GM21526 (cell line): ENCODE measurements around the gene LY6G6D.

Experiments used
- ATAC-seq: cut with Tn5 transposase; IDR thresholded peaks from one replicate; pipeline ENCODE4 v1.9.1; 2021; ENCODE audit warnings: moderate library complexity; ENCODE audit not compliant: unreplicated experiment, low FRiP score

The LY6G6D gene

GRCh38 chr6:31715022-31715958 is at the start of gene LY6G6D:
Gene LY6G6D, plus strand, starts transcription at chr6:31715348. Its CDS starts 8 bp downstream, at chr6:31715356.
- ATAC-seq, result no peak

- ATAC-seq, result peak; percentile 71
Observed at GRCh38 chr6:31665501-31666336, 49.4 kb upstream of the LY6G6D start, which contains the start of gene CSNK2B. Gene CSNK2B, plus strand, starts transcription at chr6:31666080. Its CDS starts 752 bp downstream, at chr6:31666832.

GRCh38 chr6:31666337-31666965 is 48.7 kb upstream of the LY6G6D start:
- ATAC-seq, result no peak

- ATAC-seq, result no peak
Observed at GRCh38 chr6:31669676-31670075, 45.5 kb upstream of the LY6G6D start, which contains the start of gene LY6G5B. Gene LY6G5B, plus strand, starts transcription at chr6:31669976. Its CDS starts 975 bp downstream, at chr6:31670951.

- no peak for ATAC-seq
Observed at GRCh38 chr6:31676322-31676903, 38.7 kb upstream of the LY6G6D start.

GRCh38 chr6:31676904-31677303 is 38.2 kb upstream of the LY6G6D start:
- ATAC-seq, result no peak

- no peak for ATAC-seq
Observed at GRCh38 chr6:31677955-31678354, 37.2 kb upstream of the LY6G6D start.

- ATAC-seq, result no peak
Observed at GRCh38 chr6:31680226-31681134, 34.7 kb upstream of the LY6G6D start, which contains the start of gene LY6G5C. Gene LY6G5C, minus strand, starts transcription at chr6:31681067. Its CDS starts 694 bp downstream, at chr6:31680373.

GRCh38 chr6:31681135-31681671 is 33.9 kb upstream of the LY6G6D start:
- no peak for ATAC-seq

- no peak for ATAC-seq
Observed at GRCh38 chr6:31683591-31683990, 31.6 kb upstream of the LY6G6D start.

GRCh38 chr6:31686483-31686882 is 28.7 kb upstream of the LY6G6D start:
- no peak for ATAC-seq

- ATAC-seq, result no peak
Observed at GRCh38 chr6:31687321-31687720, 27.8 kb upstream of the LY6G6D start.

- no peak for ATAC-seq
Observed at GRCh38 chr6:31687860-31688693, 27.1 kb upstream of the LY6G6D start.

- ATAC-seq, result no peak
Observed at GRCh38 chr6:31689249-31690110, 25.7 kb upstream of the LY6G6D start.

GRCh38 chr6:31690231-31691077 is 24.7 kb upstream of the LY6G6D start:
- ATAC-seq, result no peak

GRCh38 chr6:31691078-31691463 is 24.1 kb upstream of the LY6G6D start:
- no peak for ATAC-seq
